GM18519 (cell line): Measurements from ENCODE around the gene C2CD5.
A peak's percentile ranks its signal among the peaks of the same experiment; 100 is the strongest.

Source experiments
- ATAC-seq: cut with Tn5 transposase; IDR thresholded peaks from one replicate; pipeline ENCODE4 v1.9.1; 2021; ENCODE audit warnings: mild to moderate bottlenecking, moderate library complexity; ENCODE audit not compliant: unreplicated experiment, low FRiP score

Gene C2CD5

GRCh38 chr12:22435583-22435982, 108.8 kb downstream of the C2CD5 start:
- ATAC-seq: no peak

- ATAC-seq: no peak
Observed at GRCh38 chr12:22431693-22432251, 112.6 kb downstream of the C2CD5 start.

GRCh38 chr12:22416801-22417200, 127.5 kb downstream of the C2CD5 start:
- no peak for ATAC-seq

GRCh38 chr12:22415342-22416309, 128.7 kb downstream of the C2CD5 start:
- no peak for ATAC-seq

GRCh38 chr12:22414742-22415141, 129.6 kb downstream of the C2CD5 start:
- ATAC-seq: no peak

GRCh38 chr12:22413592-22413991, 130.8 kb downstream of the C2CD5 start:
- ATAC-seq: no peak

- ATAC-seq: no peak
Observed at GRCh38 chr12:22412581-22412980, 131.8 kb downstream of the C2CD5 start.

- no peak for ATAC-seq
Observed at GRCh38 chr12:22410486-22410885, 133.9 kb downstream of the C2CD5 start.

GRCh38 chr12:22409377-22410164, 134.8 kb downstream of the C2CD5 start:
- peak; percentile 39 for ATAC-seq

- no peak for ATAC-seq
Observed at GRCh38 chr12:22408610-22409376, 135.5 kb downstream of the C2CD5 start.

GRCh38 chr12:22407397-22407796, 136.9 kb downstream of the C2CD5 start:
- ATAC-seq: peak; percentile 27

- peak; percentile 53 for ATAC-seq
Observed at GRCh38 chr12:22406627-22407026, 137.7 kb downstream of the C2CD5 start.

GRCh38 chr12:22399464-22400180, 144.7 kb downstream of the C2CD5 start:
- ATAC-seq: no peak
